WI38 (cell line): ENCODE results near the gene C9orf43.
"Not testable (repeated sequence)": the region's sequence is repeated elsewhere in the genome, so short reads cannot be mapped to it uniquely, and the experiment has no call there.

Experiments
- H3K4me3 ChIP-seq: 2 replicates; pipeline ENCODE4 v1.5.1; 2011; ENCODE audit warnings: low read depth, mild to moderate bottlenecking, control low read depth, low read length
- TF ChIP-seq, protein P1 (sequence below): IDR thresholded peaks from 2 replicates; pipeline ENCODE4 v1.5.1; 2012; ENCODE audit warnings: low read depth, mild to moderate bottlenecking, control low read depth, low read length

The C9orf43 gene

DNA sequence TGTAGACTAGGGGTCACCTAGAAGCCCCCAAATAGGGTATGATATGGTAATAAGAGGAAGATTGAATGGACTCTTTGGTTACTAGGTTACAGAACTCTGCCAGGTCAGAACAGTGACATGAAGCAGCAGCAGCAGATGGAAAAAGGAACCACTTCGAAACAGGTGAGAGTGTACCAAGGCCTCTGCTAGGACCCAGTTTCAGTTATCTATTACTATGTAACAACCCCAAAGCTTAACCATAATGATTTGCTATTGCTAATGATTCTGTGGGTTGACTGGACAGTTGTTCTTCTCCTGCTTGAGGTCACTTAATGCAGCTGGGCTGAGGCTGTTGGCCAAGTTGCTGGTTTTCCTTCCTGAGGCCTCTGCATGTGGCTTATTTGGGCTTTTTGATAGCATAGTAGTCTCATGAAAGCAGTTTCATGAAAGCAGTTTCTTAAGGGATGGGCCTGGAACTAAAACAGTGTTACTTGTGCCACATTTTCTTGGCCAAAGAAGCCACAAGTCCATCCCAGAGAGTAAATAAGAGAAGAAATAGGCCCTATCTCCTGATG lies 17.6 kb downstream of the C9orf43 start:
- TF ChIP-seq, protein P1, sequence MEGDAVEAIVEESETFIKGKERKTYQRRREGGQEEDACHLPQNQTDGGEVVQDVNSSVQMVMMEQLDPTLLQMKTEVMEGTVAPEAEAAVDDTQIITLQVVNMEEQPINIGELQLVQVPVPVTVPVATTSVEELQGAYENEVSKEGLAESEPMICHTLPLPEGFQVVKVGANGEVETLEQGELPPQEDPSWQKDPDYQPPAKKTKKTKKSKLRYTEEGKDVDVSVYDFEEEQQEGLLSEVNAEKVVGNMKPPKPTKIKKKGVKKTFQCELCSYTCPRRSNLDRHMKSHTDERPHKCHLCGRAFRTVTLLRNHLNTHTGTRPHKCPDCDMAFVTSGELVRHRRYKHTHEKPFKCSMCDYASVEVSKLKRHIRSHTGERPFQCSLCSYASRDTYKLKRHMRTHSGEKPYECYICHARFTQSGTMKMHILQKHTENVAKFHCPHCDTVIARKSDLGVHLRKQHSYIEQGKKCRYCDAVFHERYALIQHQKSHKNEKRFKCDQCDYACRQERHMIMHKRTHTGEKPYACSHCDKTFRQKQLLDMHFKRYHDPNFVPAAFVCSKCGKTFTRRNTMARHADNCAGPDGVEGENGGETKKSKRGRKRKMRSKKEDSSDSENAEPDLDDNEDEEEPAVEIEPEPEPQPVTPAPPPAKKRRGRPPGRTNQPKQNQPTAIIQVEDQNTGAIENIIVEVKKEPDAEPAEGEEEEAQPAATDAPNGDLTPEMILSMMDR, result no peak
- no peak overlapping the region for H3K4me3 ChIP-seq

DNA sequence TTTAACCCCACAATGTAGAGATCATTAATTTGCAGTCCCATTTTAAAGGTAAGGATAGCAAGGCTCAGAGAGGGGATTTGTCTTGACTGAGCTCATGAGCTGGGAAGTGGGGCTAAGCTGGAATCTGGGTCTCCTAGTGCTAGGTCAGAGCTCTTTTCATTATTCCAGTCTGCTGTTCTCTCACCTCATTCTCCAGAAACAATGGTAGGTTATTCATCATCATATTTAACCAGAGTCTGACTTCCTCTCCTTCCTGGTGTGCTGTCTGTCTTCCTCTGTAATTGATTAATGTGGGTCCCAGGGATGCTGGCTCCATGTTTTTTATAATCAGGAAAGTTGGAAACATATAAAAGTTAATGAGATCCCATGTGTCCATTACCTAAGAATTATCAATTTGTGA lies 20.6 kb downstream of the C9orf43 start:
- H3K4me3 ChIP-seq, result no peak overlapping the region
- TF ChIP-seq, protein P1, result no peak

DNA sequence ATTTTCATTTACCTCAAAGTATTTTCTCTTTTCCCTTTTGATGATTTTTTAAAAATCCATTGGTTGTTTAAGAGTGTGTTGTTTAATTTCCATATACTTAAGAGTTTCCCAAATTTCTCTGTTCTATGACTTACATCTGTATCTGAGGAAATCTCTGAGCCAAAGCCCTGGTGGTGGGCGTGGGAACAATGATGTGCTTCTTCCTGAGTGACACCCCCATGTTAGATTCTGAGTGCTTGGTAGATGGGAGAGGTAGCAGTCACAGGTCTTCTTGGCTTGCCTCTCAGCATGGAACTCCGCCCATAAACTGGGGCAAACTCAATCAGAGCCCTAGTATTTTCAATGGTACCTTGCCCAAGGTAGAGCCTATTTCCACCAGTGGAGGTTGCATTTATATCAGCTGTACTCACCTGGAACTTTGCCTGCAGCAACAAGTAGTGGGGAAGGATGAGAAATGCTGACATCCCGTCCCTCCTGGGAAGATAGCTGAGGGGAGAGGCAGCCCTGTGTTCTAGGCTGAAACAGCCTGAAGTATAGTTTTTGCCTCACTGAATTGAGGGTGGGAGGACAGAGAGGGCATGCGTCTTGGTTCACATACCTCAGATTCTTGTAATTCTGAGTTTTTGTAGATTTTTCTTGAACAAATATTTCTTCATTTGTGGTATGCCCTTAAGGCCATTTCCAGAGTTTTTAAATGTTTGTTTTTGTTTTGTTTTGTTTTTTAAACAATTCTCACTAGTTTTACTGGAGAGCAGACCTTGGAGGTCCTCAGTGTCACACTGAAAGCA lies 26.4 kb downstream of the C9orf43 start:
- TF ChIP-seq, protein P1, result no peak
- H3K4me3 ChIP-seq, result no peak overlapping the region

DNA sequence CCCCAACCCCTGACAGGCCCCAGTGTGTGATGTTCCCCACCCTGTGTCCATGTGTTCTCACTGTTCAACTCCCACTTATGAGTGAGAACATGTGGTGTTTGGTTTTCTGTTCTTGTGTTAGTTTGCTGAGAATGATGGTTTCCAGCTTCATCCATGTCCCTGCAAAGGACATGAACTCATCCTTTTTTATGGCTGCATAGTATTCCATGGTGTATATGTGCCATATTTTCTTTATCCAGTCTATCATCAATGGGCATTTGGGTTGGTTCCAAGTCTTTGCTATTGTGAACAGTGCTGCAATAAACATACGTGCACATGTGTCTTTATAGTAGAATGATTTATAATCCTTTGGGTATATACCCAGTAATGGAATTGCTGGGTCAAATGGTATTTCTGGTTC lies 27.2 kb downstream of the C9orf43 start:
- not testable (repeated sequence) for H3K4me3 ChIP-seq

DNA sequence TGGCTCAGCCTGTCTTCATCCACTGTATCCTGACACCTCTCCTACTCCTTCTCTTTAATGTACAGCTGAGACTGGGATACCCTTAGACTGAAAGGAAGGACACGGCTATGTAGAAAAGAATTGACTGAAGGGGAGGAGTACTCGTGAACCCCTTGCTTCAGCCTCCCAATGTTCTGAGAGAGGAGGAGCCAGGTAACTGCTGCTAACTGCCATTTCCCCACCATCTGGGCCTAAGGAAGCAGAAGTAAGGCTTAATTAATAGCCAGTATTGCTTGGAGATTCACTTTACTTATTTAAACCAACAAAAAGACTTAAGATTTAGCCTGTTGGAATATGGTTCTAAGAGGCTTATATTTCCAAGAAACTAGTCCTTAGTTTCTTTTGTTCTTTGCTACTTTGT lies 34.2 kb downstream of the C9orf43 start:
- TF ChIP-seq, protein P1, result no peak
- no peak overlapping the region for H3K4me3 ChIP-seq

DNA sequence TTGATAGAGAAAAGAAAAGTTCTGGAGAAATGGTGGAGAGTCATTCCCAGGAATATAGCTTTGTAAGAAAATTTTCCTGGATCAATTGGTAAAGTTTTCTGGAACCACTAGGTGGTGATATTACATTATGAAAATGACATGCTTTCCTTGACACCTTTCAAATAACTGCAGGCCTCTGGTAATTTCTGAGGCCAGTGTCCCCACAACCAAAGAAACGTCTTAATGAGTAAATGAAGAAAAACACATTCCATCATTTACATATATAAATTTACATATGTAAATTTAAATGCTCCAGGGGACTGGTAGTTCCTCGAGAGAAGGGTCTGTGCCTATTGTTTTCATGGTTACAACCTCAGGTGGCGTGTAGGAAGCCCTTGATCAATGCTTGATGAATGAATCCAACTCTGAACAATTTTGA lies 35.8 kb downstream of the C9orf43 start:
- H3K4me3 ChIP-seq, result no peak overlapping the region
- TF ChIP-seq, protein P1, result no peak

DNA sequence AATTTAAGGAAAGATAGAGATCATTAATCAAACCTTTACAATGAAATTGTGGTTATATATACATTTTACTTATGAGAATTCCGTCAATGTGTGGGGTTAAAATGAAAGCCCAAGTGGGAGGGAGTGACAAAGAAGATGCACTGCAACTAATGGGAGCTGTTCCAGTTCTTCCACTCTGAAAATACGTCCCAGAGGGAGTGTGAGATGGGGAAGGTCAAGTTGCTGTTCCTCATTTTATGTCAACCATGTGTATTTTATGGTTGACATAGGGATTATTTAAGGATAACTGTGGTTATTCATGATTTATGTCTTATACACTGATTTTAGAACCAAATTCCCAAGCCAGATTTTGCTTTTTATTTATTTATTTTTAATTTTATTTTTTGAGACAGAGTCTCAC lies 38.8 kb downstream of the C9orf43 start:
- TF ChIP-seq, protein P1, result no peak
- no peak overlapping the region for H3K4me3 ChIP-seq
